ENCODE measurements around the gene ZNF521. TPM values are rescaled to one million over a fixed set of nuclear protein-coding genes. Genes with fewer than 3 reads are reported as not detected.

Gene ZNF521
- total RNA-seq, 2 experiments from 2014 or later, result 0.85 to 2.8 TPM

- intact Hi-C loops (cut with micrococcal nuclease; ENCODE audit: unreplicated experiment), result no loop called here
- POLR2A ChIA-PET, result interaction anchor here (0.7 to 1.0 kb wide), 2 partner anchors 10 to 355 kb away, joined by 3 to 4 read pairs; no protein-coding TSS in a partner anchor
- no peak for DNase-seq (ENCODE audit: low spot score)
- Histone ChIP-seq H3K9me3 (ENCODE audit: low read length) (no peaks in the 10 kb centered on the region), H3K4me2 (ENCODE audit: low read length) (no peak overlapping the region), H3K36me3 (ENCODE audit: insufficient read depth, low read length) (no peaks in the 10 kb centered on the region), H2AFZ (ENCODE audit: low read length) (no peak overlapping the region), H3K4me3 (ENCODE audit: low read depth, low read length, poor library complexity, severe bottlenecking) (no peak overlapping the region), H3K79me2 (ENCODE audit: insufficient read depth, low read depth, low read length) (no peaks in the 10 kb centered on the region), H3K4me1 (ENCODE audit: insufficient read depth, low read length, poor library complexity, severe bottlenecking) (no peaks in the 10 kb centered on the region), H3K27ac (ENCODE audit: low read depth, low read length, poor library complexity, severe bottlenecking) (no peak overlapping the region), H4K20me1 (ENCODE audit: insufficient read depth, low read length) (no peaks in the 10 kb centered on the region), H3K9me2 (ENCODE audit: insufficient read depth, low read length) (no peaks in the 10 kb centered on the region)
- TF ChIP-seq EZH2phosphoT487 (IDR thresholded peaks at IDR 0.05; ENCODE audit: borderline replicate concordance, low read depth, low read length) (no peak), CTCF (conservative IDR thresholded peaks at IDR 0.05; ENCODE audit: low read length) (no peak)
- no TSS peak for BruUV-seq (replicated peaks)
- CTCF ChIA-PET (ENCODE audit: unreplicated experiment), result no interaction called here
Observed at GRCh38 chr18:25262920-25263319, 89.0 kb downstream of the ZNF521 start.

GRCh38 chr18:25261768-25262167 lies 90.2 kb downstream of the ZNF521 start:
- no peak for DNase-seq (ENCODE audit: low spot score)
- POLR2A ChIA-PET, result no interaction called here
- Histone ChIP-seq H3K9me3 (ENCODE audit: low read length) (no peaks in the 10 kb centered on the region), H2AFZ (ENCODE audit: low read length) (no peak overlapping the region), H3K4me3 (ENCODE audit: low read depth, low read length, poor library complexity, severe bottlenecking) (no peak overlapping the region), H3K4me2 (ENCODE audit: low read length) (no peak overlapping the region), H3K79me2 (ENCODE audit: insufficient read depth, low read depth, low read length) (no peaks in the 10 kb centered on the region), H3K27ac (ENCODE audit: low read depth, low read length, poor library complexity, severe bottlenecking) (no peak overlapping the region), H4K20me1 (ENCODE audit: insufficient read depth, low read length) (no peaks in the 10 kb centered on the region), H3K4me1 (ENCODE audit: insufficient read depth, low read length, poor library complexity, severe bottlenecking) (no peaks in the 10 kb centered on the region), H3K36me3 (ENCODE audit: insufficient read depth, low read length) (no peaks in the 10 kb centered on the region), H3K9me2 (ENCODE audit: insufficient read depth, low read length) (no peaks in the 10 kb centered on the region)
- BruUV-seq (replicated peaks), result no TSS peak
- TF ChIP-seq EZH2phosphoT487 (IDR thresholded peaks at IDR 0.05; ENCODE audit: borderline replicate concordance, low read depth, low read length) (no peak), CTCF (conservative IDR thresholded peaks at IDR 0.05; ENCODE audit: low read length) (no peak)
- intact Hi-C loops (cut with micrococcal nuclease; ENCODE audit: unreplicated experiment), result no loop called here
- CTCF ChIA-PET (ENCODE audit: unreplicated experiment), result no interaction called here

- POLR2A ChIA-PET, result no interaction called here
- H3K4me2 ChIP-seq (ENCODE audit: low read length), result no peak overlapping the region
- no TSS peak for BruUV-seq (replicated peaks)
- H3K79me2 ChIP-seq (ENCODE audit: insufficient read depth, low read depth, low read length), result no peaks in the 10 kb centered on the region
- no peak for DNase-seq (ENCODE audit: low spot score)
- no peak for TF ChIP-seq CTCF (conservative IDR thresholded peaks at IDR 0.05; ENCODE audit: low read length)
- no peak for TF ChIP-seq EZH2phosphoT487 (IDR thresholded peaks at IDR 0.05; ENCODE audit: borderline replicate concordance, low read depth, low read length)
- H3K9me3 ChIP-seq (ENCODE audit: low read length), result no peaks in the 10 kb centered on the region
- no peaks in the 10 kb centered on the region for H4K20me1 ChIP-seq (ENCODE audit: insufficient read depth, low read length)
- H3K9me2 ChIP-seq (ENCODE audit: insufficient read depth, low read length), result no peaks in the 10 kb centered on the region
- no peak overlapping the region for H3K4me3 ChIP-seq (ENCODE audit: low read depth, low read length, poor library complexity, severe bottlenecking)
- no peaks in the 10 kb centered on the region for H3K4me1 ChIP-seq (ENCODE audit: insufficient read depth, low read length, poor library complexity, severe bottlenecking)
- H3K36me3 ChIP-seq (ENCODE audit: insufficient read depth, low read length), result no peaks in the 10 kb centered on the region
- intact Hi-C loops (cut with micrococcal nuclease; ENCODE audit: unreplicated experiment), result no loop called here
- no peak overlapping the region for H3K27ac ChIP-seq (ENCODE audit: low read depth, low read length, poor library complexity, severe bottlenecking)
- CTCF ChIA-PET (ENCODE audit: unreplicated experiment), result no interaction called here
- no peak overlapping the region for H2AFZ ChIP-seq (ENCODE audit: low read length)
Observed at GRCh38 chr18:25256439-25256838, 95.5 kb downstream of the ZNF521 start.

All from OCI-LY7 (cell line).